Spinal cord (tissue), 10 donors: ENCODE results near the gene CACNG3. TPM values are rescaled to one million over a fixed set of nuclear protein-coding genes. Genes with fewer than 3 reads are reported as not detected.
"Not testable (repeated sequence)": the region's sequence is repeated elsewhere in the genome, so short reads cannot be mapped to it uniquely, and the experiment has no call there.

ENCODE experiments used
- DNase-seq, 6 donors: peaks; one replicate each; pipeline versions ENCODE4 v3.0.0 to v3.0.0-alpha.2; 2013 to 2015; ENCODE audit warnings: low spot score in 6 of 6, low read depth in 4 of 6
- H3K27ac ChIP-seq: one replicate; pipeline ENCODE4 v1.5.1; 2013; ENCODE audit warnings: low read depth, low read length, control low read depth
- H3K27me3 ChIP-seq: one replicate; pipeline ENCODE4 v1.6.1; 2013; ENCODE audit warnings: low read length; ENCODE audit not compliant: control insufficient read depth, insufficient read depth
- H3K36me3 ChIP-seq: one replicate; pipeline ENCODE4 v1.6.1; 2013; ENCODE audit warnings: low read length; ENCODE audit not compliant: control insufficient read depth, insufficient read depth
- H3K4me1 ChIP-seq: one replicate; pipeline ENCODE4 v1.6.1; 2013; ENCODE audit warnings: low read length; ENCODE audit not compliant: control insufficient read depth, insufficient read depth
- H3K4me3 ChIP-seq: one replicate; pipeline ENCODE4 v1.5.1; 2013; ENCODE audit warnings: low read depth, low read length, control low read depth
- H3K9me3 ChIP-seq: one replicate; pipeline ENCODE4 v1.6.1; 2013; ENCODE audit warnings: low read length; ENCODE audit not compliant: control insufficient read depth, insufficient read depth
- WGBS: methylation state at CpG from one replicate; pipeline ENCODE4 v1.1.5; 2013; ENCODE audit warnings: missing lambda C conversion rate; ENCODE audit not compliant: insufficient coverage; 5-methylcytosine and 5-hydroxymethylcytosine counted together
- polyA plus RNA-seq, 2 donors: library from polyadenylated mRNA; unstranded; fragments of 120-200 nt; gene quantifications; one replicate each; pipeline ENCODE4 v1.2.1, GENCODE V29; 2013; ENCODE audit not compliant: insufficient read length in 2 of 2
- total RNA-seq, 2 donors: library from RNA; depleted of rRNA in 1 of 2; stranded (reverse); fragments of 120-200 nt in 1 of 2; fragments of >200 nt in 1 of 2; gene quantifications; one replicate each; pipeline versions ENCODE4 v1.2.3 to v1.2.4, GENCODE V29; 2013 to 2014
- donor health status: healthy.

Gene CACNG3
- total and polyA plus RNA-seq, 4 donors, result 1.9 to 21.1 (median 11.0) TPM

DNA sequence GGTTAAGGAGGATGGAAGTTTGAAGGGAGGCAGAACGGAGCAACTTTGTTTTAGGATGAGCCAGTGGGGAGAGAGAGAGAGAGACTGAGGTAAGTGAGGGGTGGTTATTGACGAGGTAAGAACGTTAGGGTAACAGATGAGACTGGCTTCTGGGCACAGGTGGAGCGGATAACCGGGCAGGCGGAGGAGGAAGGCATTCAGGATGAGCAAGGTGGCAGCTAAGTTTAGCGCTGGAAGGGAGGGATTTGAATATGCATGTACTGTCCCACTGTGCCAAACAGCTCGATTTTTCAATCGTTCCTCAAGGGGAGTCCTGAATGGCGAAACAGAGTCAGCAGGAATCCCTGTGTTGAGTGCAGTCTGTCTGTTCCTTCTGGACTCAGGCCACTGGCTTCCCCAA is 35.8 kb downstream of the CACNG3 start:
- peak in 1 of 6 donors; percentile 36 for DNase-seq
- H3K27ac ChIP-seq, result no peak overlapping the region

DNA sequence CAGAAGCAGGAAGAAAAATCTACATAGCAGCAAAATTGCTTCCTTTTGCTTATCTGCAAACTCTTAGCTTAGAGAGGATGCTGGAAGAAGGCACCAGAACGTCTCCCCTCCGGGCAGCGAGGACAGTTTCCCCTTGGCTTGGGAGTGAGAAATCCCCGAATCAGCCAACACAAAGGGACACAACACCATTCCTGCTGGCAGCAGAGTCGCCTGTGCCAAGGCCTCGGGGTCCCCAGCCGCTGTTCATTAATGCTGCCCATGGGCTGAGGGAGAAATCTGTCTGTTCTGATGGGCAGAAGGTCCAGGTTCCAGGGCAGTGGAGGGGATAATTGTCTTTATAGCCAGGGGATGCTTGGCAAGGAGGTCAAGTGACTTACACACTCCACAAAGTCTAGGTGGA is 38.0 kb downstream of the CACNG3 start:
- 50% methylated on average over 2 of the region's 7 CpGs for WGBS
- Histone ChIP-seq H3K9me3 (no peaks in the 10 kb centered on the region), H3K4me3 (no peak overlapping the region), H3K27me3 (no peaks in the 10 kb centered on the region), H3K27ac (no peak overlapping the region), H3K36me3 (no peaks in the 10 kb centered on the region), H3K4me1 (no peaks in the 10 kb centered on the region)
- DNase-seq, result no peak

More for the DNA sequence above, 35.8 kb downstream of the CACNG3 start:
- Histone ChIP-seq H3K4me1 (no peaks in the 10 kb centered on the region), H3K36me3 (no peaks in the 10 kb centered on the region), H3K4me3 (no peak overlapping the region), H3K27me3 (no peaks in the 10 kb centered on the region), H3K9me3 (no peaks in the 10 kb centered on the region)
- 40% methylated on average over 10 of the region's 10 CpGs for WGBS

GRCh38 chr16:24297375-24297774 is 41.2 kb downstream of the CACNG3 start:
- Histone ChIP-seq H3K27me3 (no peaks in the 10 kb centered on the region), H3K27ac (no peak overlapping the region), H3K36me3 (no peaks in the 10 kb centered on the region), H3K9me3 (no peaks in the 10 kb centered on the region), H3K4me3 (no peak overlapping the region), H3K4me1 (no peaks in the 10 kb centered on the region)
- DNase-seq, result no peak
- WGBS, result 59% methylated on average over 2 of the region's 3 CpGs

DNA sequence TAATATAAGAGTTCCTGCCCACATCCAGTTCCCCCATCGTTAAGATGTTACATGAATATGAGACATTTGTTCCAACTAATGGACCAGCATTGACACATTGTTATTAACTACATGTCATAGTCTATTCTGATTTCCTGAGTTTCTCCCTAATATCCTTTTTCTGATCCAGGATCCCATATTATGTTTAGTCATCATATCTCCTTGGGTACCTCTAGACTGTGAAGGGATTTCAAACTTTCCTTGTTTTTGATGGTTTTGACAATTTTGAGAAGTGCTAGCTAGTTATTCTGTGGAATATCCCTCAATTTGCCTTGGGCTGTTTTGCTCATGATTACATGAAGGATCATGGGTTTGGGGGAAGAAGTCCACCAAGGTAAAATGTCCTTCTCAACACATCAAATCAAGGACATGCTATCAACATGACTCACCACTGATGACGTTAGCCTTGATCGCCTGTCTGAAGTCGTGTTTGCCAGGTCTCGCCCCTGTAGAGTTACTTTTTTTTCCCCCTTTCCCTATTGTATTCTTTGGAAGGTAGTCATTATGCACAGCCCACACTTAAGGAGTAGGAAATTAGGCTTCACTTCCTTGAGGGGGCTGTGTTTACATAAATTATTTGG is 42.5 kb downstream of the CACNG3 start:
- no peaks in the 10 kb centered on the region for H3K36me3 ChIP-seq
- H3K4me1 ChIP-seq, result no peaks in the 10 kb centered on the region
- H3K27me3 ChIP-seq, result no peaks in the 10 kb centered on the region
- WGBS, result no CpG with 5 or more reads among the region's 5 CpGs
- no peak overlapping the region for H3K27ac ChIP-seq
- no peaks in the 10 kb centered on the region for H3K9me3 ChIP-seq
- no peak for DNase-seq
- H3K4me3 ChIP-seq, result no peak overlapping the region

- WGBS, result 85% methylated on average over 5 of the region's 6 CpGs
- H3K27ac ChIP-seq, H3K4me1 ChIP-seq, H3K27me3 ChIP-seq, DNase-seq, H3K4me3 ChIP-seq, H3K36me3 ChIP-seq, H3K9me3 ChIP-seq: not testable (repeated sequence)
Observed at GRCh38 chr16:24300750-24301149, 44.6 kb downstream of the CACNG3 start.

- no peaks in the 10 kb centered on the region for H3K9me3 ChIP-seq
- no peak overlapping the region for H3K4me3 ChIP-seq
- H3K36me3 ChIP-seq, result no peaks in the 10 kb centered on the region
- no peak for DNase-seq
- WGBS, result 97% methylated on average over 8 of the region's 8 CpGs
- no peak overlapping the region for H3K27ac ChIP-seq
- H3K27me3 ChIP-seq, result no peaks in the 10 kb centered on the region
- H3K4me1 ChIP-seq, result no peaks in the 10 kb centered on the region
Observed at GRCh38 chr16:24302636-24303035, 46.5 kb downstream of the CACNG3 start.

DNA sequence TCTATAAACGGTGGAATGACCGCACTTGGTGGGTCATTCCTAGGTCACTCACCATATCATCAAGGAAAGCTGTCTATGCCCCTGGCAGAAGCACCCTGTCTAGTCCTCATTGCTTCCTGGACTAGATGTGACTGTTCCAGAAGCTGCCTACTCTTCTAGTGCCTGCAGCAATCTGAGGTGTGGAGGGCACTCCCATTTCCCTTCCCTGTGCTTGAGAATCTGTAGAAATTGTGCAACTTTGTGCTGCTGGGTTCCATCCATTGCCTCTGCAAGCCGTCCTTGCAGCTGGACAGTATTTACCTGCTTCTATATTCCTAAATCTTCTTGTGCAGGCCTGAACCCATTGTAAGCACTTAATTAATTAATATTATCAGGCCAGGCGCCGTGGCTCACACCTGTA is 52.1 kb downstream of the CACNG3 start:
- Histone ChIP-seq H3K27me3 (no peaks in the 10 kb centered on the region), H3K4me1 (no peaks in the 10 kb centered on the region), H3K27ac (no peak overlapping the region), H3K4me3 (no peak overlapping the region), H3K36me3 (no peaks in the 10 kb centered on the region), H3K9me3 (no peaks in the 10 kb centered on the region)
- DNase-seq, result no peak
- WGBS, result 86% methylated on average over 5 of the region's 5 CpGs

- WGBS, result 46% methylated on average over 11 of the region's 13 CpGs
- no peaks in the 10 kb centered on the region for H3K36me3 ChIP-seq
- DNase-seq, result peak in 2 of 6 donors; percentile 17 to 48
Observed at GRCh38 chr16:24309258-24310142, 53.4 kb downstream of the CACNG3 start.

GRCh38 chr16:24315343-24315742 is 59.2 kb downstream of the CACNG3 start:
- H3K4me3 ChIP-seq, result no peak overlapping the region
- H3K27ac ChIP-seq, result no peak overlapping the region
- no peaks in the 10 kb centered on the region for H3K9me3 ChIP-seq
- H3K4me1 ChIP-seq, result no peaks in the 10 kb centered on the region
- H3K27me3 ChIP-seq, result no peaks in the 10 kb centered on the region
- H3K36me3 ChIP-seq, result no peaks in the 10 kb centered on the region
- no peak for DNase-seq

More at GRCh38 chr16:24309258-24310142, 53.4 kb downstream of the CACNG3 start:
- Histone ChIP-seq H3K27ac (no peak overlapping the region), H3K27me3 (no peaks in the 10 kb centered on the region), H3K4me1 (no peaks in the 10 kb centered on the region), H3K4me3 (no peak overlapping the region), H3K9me3 (no peaks in the 10 kb centered on the region)

DNA sequence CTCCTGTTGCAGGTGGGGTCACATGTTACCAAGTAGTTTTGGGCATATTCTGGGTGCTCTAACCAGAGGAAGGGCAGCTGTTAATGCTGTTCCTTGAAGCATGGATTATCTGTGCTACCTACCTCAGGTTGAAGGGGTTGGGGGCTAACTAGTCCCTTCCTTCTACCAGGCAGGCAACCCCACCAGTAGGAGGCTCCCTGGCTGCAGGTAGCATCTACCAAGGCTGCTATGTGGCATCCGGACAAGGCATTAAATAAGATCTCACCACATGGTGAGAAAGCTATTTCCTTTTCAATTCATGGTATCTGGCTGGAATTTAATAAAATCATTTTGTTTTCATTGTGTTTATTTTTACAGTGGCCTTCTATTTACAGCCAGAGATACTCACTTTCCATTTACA is 62.5 kb downstream of the CACNG3 start:
- WGBS, result no CpG with 5 or more reads among the region's 1 CpG
- Histone ChIP-seq H3K27ac (no peak overlapping the region), H3K9me3 (no peaks in the 10 kb centered on the region), H3K4me1 (no peaks in the 10 kb centered on the region), H3K4me3 (no peak overlapping the region), H3K36me3 (no peaks in the 10 kb centered on the region), H3K27me3 (peaks cover 2% of the 10 kb centered on the region)
- DNase-seq, result no peak
